PFSK-1 (cell line): ENCODE data around the gene NOP56.

Experiments used
- FOXP2 ChIP-seq: optimal IDR thresholded peaks from 2 replicates; pipeline ENCODE3; 2011; ENCODE audit warnings: borderline replicate concordance, control low read depth, inconsistent platforms; ENCODE audit not compliant: insufficient read depth; ENCODE audit errors: extremely low read length, extremely low read depth
- POLR2AphosphoS5 ChIP-seq: IDR thresholded peaks from 2 replicates; pipeline ENCODE4 v1.6.1; 2012; ENCODE audit warnings: low read depth, mild to moderate bottlenecking, control low read depth, low read length, moderate library complexity
- REST ChIP-seq, 2 experiments: IDR thresholded peaks; 2 replicates each; pipeline versions ENCODE4 v1.6.1 to v1.8.0; 2011 to 2012; ENCODE audit warnings: low read depth in 2 of 2, low read length in 2 of 2, control low read depth in 1 of 2, inconsistent platforms in 1 of 2, mild to moderate bottlenecking in 1 of 2, moderate library complexity in 1 of 2; ENCODE audit not compliant: insufficient read depth in 1 of 2
- TAF1 ChIP-seq: IDR thresholded peaks from 2 replicates; pipeline ENCODE4 v1.6.1; 2012; ENCODE audit warnings: low read length, control low read depth, borderline replicate concordance; ENCODE audit not compliant: insufficient read depth

DNA sequence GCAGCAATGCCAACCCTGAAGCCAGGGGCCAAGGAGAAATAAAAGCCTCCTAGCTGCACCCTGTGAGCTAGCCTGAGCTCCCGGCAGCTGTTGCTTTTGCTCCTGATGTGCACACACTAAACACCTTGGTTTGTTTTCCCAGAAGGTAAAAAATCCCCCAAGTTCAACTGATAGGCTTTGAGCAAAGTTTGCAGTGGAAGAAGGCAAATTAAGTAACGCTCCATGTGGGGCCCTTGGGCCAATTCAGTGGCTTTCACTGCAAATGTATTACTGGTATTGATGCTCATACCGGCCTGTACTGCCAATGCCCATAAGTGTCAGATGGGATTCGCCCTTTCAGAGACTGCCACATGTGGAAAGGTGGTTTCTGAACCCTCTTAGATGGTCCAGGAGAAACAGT is 21.0 kb downstream of the NOP56 start:
- no peak for TF ChIP-seq POLR2AphosphoS5
- TF ChIP-seq TAF1 = no peak
- no peak for TF ChIP-seq FOXP2
- no peak for TF ChIP-seq REST (IDR thresholded peaks at IDR 0.05; ENCODE audit: insufficient read depth in 1 of 2, low read depth in 2 of 2, low read length in 2 of 2)
